ENCODE measurements around the gene MRPL48.
A peak's percentile ranks its signal among the peaks of the same experiment; 100 is the strongest.
"Not testable (repeated sequence)": the region's sequence is repeated elsewhere in the genome, so short reads cannot be mapped to it uniquely, and the experiment has no call there.

The MRPL48 gene

DNA sequence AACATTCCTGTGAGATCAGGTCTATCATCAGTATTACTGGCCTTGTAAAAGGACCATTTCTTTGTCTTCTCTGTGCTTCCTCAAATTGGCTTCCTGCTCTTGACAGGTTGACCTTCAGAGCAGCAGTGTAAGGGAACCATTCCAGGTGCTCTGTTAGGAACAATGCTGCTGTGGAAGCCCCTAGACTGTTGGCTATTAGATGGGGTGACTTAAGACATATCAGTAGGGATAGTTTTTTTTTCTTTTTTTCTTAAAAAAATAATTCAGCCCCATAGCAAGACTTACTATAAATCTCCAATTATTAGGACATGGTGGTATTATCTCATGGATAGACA, 51.4 kb downstream of the MRPL48 start:
- no peak for DNase-seq (ENCODE audit: low read depth in 3 of 3)

DNA sequence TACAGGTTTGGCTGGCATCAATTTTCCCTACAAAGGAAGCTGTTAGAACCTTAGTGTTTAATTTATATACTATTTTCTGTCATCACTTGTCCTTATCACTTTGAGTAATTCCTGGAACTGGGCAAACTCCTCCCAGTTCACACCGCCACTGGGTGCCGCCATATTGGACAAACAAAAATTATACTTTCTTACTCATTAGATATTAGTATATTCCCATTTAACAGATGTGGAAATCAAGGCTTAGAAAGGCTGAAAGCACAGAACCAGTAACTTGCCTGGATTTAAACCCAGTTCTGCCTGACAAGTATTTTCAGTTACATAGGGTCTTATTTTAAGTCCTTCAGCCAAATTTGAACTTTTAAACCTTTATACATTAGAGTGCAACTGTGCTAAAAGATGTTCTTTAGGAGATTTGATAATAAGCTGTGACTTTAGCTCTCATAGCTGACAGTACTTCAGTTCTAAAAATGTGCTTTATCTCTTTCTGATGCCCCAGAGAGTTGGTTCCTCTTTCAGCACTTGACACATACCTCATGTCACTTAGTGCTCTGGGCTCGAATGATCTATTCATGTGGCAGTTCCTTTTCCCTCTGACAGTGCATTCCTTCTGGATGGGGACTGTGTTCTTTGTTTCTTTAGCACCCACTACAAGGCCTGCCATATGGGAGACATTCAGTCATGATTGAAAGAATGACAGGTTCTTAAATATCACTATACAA, 63.5 kb downstream of the MRPL48 start:
- no peak for DNase-seq (ENCODE audit: low read depth in 3 of 3)

DNA sequence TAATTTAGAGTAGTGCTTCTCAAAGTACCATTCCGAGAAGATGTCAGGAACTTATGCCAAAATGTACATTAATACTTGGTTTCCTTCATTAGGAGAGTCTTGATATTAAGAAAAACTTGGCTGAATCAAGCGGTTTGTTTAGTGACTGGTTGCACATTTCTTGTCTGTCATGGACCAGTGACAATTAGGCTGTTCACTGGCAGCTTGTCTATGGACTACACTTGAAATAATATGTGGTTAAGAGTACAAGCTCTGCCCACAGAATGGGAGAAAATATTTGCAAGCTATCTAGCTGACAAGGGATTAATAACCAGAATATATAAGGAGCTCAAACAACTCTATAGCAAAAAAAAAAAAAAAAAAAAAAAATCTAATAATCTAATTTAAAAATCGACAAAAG, 64.4 kb downstream of the MRPL48 start:
- no peak for DNase-seq (ENCODE audit: low read depth in 3 of 3)

DNA sequence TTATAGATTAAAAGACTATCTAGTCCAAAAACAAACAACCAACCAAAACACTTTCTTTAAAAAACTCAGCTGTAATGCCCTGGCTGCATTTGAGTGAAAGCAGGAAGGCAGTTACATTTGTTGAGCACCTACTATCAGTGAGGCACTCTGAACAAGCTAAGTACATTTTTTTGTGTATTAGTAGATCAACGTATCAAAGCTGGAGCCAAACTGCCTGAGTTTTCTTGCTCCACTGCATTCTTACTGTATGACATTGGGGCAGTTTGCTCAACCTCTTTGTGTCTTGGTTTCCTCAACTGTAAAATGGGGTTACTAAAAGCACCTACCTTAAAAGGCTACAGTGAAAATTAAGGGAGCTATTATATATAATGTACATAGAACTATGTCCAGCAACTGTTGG, 67.0 kb downstream of the MRPL48 start:
- no peak for DNase-seq (ENCODE audit: low read depth in 3 of 3)

DNA sequence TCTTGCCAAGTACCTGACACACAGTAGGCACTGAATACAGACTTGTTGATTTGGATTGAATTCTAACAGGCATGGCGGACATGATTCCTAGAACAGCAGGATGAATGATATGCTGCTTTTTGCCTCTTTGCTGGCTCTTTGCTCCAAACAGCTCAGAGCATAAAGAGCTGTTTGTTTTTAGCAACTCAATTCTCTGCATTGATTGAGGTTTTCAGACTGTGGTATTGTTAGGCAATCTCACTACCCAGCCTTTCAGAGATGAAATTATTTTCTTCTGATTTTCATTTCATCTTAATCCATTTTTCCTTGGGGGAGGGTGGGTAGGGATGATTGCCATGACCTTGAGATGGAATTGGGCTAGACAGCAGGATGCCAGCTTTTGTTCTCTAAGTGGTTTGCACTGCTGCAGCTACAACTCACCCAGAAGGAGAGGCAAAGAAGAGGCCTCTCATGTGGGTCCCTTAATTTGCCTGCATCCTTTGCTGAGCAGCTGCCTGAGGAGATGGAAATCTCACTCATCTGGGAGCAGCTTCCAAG, 68.4 kb downstream of the MRPL48 start:
- DNase-seq (ENCODE audit: low read depth in 3 of 3) = no peak

DNA sequence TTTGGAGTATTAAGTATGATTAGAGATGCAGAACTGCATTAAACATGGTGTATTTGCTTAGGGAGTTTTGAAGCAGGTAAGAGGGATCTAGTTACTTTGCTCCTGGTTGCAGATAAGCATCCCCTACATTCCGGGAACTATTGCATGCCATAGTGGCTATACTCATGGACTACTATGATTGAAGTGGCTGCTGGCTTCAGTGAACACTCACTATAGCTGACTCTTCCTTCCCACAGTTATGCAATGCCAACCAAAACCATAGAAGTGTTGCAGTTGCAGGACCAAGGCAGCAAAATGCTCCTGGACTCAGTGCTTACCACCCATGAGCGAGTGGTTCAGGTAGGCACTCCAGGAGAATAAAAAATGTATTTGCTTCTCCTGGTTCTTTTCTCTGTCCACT, 72.0 kb downstream of the MRPL48 start:
- DNase-seq (ENCODE audit: low read depth in 3 of 3) = no peak

DNA sequence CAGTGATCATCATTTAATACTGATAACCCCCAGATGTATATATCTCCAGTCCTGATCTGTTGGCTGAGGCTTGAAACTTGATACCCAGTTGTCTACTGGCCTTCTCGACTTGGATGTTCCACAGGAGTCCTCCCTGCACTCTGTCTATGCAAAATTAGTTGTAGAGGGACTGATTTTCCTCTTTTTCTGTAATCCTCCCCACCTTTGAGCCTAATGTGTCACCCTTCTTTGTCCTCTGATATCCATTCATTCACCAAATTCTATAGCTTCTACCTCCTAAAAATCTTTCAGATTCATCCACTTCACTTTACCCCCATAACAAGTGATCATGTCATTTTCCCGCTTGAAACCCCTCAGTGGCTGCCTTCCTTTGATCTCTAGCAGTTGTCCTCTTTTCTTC, 72.5 kb downstream of the MRPL48 start:
- no peak for DNase-seq (ENCODE audit: low read depth in 3 of 3)

DNA sequence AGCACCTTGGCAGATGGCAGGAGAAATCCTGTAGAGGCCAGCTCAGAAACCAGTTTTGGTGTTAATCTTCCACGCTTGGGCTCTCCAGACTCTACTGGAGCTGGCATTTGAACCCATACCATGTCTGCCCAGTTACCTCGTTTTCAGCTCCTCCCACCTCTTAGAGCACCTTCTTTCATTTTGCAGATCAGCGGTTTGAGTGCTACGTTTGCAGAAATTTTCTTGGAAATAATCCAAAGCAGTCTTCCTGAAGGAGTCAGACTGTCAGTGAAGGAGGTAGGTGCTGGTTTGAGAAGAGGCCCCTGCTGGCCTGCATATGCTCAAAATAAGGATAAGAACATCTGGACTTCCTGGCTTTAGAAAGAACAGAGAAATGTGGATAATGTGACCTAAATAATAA, 75.3 kb downstream of the MRPL48 start:
- DNase-seq (ENCODE audit: low read depth in 3 of 3) = no peak

DNA sequence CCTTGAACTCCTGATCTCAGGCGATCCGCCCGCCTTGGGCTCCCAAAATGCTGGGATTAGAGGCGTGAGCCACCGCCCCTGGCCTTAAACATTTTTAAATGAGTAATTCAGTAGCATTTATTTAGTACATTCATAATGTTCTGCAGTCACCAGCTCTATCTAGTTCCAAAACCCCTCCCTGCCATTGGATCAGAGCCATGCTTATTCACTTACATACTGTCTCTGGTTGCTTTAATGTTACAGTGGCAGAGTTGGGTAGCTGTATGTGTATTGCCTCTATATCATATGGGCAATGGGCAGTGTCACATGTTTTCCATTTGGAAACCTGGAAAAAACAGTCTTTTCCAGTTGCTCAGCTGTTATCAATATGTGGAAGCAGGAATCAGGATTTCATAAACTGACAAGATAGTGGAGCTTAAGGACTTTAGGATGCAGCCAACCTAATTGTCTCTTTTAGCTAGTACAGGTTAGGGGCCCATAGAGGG, 78.5 kb downstream of the MRPL48 start:
- DNase-seq (ENCODE audit: low read depth in 3 of 3) = no peak

DNA sequence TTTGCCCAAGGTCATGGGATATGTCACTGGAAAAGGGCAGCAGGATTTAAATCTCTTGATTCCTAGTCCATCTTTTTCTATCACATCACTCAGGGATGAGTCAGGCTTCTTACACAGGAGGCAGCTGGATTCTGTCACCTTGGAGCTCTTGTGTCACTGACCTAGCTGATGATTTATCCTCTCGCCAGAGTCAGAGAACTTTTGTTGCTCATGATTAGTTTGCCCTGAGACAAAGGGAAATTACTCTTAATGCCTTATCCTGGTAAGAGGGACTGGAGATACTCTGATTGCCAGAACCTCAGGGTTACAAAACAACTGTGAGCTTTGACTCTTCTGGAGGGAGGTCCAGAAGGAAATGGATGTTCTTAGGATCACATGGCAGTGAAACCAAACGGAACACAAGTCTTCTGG, 78.9 kb downstream of the MRPL48 start:
- no peak for DNase-seq (ENCODE audit: low read depth in 3 of 3)

DNA sequence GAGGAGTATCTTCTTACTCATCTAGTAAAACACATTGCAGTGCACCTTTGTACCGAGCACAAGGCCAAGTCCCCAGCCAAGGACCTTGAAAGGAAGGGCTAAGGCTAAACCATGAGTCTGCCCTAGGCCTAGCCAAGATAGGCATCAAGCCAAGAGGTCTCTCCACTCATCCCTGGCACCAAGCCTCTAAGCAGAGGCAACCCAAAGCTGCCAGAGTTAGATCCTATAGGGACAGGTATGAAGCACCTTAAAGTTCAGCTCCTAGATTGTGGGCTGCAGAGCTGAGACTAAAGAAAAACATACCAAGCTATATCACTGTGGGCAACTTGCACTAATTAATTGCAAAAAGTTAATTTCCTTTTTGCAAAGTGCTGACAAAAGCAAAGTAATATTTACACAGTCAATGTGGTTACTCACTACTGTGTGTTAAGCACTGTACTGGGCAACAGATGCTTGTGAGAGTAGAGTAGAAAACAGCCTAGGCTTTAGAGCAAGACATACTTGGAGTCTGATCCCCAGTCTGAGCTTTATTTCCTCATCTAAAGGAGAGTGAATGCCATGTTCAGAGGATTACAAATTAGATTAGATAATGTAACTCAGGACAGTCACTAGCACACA, 81.8 kb downstream of the MRPL48 start:
- no peak for DNase-seq (ENCODE audit: low read depth in 3 of 3)

DNA sequence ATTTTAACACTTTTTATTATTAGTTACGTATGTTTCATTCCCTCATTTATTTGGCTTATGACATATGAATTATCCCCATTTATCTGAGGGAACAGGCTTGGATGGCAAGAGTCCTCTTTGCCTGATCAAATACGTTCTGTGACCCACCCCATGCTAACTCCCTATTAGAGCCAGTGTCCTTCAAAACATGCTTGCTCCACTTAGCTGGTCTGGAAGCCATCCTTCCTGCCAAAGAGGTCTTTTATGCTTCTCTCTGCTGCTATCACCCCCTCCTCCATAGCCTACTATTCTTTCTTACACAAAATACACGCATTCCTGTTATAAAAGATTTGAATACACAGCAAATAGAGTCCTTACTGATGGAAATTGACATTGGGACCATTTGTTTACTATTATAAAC, 82.6 kb downstream of the MRPL48 start:
- DNase-seq (ENCODE audit: low read depth in 3 of 3) = no peak

DNA sequence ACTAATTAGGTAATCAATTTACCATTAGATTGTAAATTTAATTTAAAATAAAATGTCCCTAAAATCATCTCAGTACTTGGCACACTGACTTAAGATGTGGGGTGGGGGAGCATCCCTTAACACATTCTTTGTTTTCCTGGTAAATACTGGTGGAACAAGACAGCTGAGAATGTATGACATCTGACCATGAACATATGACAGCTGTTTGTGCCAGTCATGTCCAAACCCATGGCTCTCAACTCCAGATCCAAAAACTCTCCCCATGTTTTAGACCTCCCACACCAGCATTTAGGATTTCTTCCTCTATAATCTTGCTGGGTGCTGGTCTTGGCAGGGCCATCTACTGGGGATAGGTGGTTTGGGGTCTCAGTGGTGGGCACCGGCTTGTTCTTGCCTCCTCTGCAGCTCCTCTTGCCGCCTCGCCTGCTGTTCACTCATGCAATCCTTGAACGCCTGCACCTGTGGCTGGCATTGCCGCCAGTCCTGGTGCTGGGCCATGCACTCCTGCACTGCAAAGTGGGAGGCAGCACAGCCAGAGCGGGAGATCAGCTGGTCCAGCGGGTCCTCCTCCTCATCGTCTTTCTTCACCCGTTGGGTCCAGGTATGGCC, 85.2 kb downstream of the MRPL48 start:
- DNase-seq (ENCODE audit: low read depth in 3 of 3) = no peak

DNA sequence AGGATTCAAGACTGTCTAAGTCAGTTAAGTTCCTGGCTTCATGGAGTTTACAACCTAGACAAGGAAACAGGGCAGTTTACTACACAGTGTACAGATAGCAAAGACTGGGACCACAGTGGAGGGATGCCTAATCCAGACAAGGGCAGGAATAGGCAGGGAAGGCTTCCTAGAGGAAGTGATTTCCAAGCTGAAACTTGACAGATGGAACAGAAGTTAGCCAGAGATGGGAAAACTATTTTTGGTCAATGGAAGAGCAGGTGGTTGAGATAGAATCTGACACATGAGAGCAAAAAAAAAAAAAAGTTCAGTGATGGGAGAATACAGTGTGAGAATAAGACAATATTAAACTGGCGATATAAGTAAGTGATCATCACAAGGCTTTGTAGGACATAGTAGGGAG, 87.7 kb downstream of the MRPL48 start:
- no peak for DNase-seq (ENCODE audit: low read depth in 3 of 3)

DNA sequence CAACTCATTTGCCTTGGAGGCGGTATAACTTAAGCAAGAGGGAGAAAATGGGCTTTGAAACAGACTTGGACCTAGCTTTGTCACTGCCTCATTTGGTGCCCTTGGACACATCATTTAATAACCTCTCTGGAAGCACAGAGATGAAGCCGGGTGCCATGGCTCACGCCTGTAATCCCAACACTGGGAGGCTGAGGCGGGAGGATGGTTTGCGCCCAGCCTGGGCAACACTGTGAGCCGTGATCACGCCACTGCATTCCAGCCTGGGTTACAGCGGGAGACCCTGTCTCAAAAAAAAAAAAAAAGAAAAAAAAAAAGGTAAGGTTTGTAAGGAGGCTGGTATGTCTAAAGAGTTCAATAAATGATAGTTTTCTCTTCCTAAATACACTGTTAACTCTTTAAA, 88.2 kb downstream of the MRPL48 start:
- no peak for DNase-seq (ENCODE audit: low read depth in 3 of 3)

DNA sequence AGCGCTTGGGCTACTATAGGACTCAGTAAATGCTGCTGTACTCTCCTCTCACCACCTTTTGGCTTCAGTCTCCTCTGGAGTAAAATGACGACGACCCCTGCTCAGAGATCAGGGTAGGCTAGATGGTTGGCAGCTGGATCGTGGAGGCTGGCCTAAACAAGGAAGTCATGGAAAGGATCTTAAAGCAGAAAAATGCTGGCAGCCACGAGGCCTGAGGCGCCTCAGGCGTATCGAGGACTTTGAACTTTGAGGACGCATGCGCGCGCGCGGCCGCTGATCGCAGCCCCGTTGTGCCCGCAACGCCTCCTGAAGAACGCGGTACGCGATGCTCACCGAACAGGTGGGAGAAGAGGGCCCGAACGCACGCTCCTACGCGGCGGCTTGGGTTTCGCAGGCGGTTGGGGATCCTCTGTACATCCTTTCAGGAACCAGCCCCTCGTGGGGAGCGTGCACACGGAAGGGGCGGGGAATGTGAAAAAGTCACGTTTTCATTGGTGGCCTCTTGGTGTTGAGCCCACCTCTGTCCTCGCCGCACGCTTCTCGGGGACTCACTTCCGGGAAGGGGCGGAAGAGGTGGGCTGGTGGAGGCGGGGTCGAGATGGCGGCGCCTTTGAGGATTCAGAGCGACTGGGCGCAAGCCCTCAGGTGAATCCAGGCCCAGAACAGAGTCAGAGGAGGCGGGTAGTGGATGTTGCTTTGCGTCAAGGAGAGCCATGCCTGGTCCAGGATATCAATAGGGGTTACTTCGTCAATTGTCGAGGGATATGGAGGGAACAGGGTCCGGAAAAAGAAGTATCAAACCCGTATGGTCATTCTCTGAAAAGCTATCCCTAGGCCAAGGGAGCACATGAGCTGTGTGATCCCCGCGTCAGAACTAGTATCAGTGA, 89.0 kb downstream of the MRPL48 start, which contains the start of the genes COA4 and PAAF1:
Gene COA4, minus strand, starts transcription at position 423 of the 887 bp plus-strand sequence. CDS start 3,468 bp downstream, outside the sequence.
Gene PAAF1, plus strand, starts transcription at position 576 of the 887 bp plus-strand sequence. Its CDS starts 23 bp downstream, at position 599.
- DNase-seq (ENCODE audit: low read depth in 3 of 3) = peak; percentile 84 to 93 (median 92)

DNA sequence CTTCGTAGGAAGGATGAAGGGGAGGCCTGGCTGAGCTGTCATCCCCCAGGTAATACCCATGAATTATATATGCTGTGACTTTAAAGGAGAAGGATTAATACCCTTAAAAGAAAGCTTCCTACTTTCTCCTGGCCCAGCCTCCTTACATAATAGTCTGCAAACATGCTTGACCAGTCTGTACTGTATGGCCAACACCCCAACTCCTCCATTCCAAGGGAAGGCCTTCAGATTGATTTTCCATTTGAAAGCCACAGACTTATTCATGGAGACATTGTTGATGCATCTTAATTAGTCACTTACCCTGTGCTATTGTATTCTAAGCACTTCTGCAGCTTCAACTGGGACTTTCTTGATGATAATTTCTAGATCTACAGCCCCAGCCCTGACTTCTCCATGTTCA, 91.1 kb downstream of the MRPL48 start:
- no peak for DNase-seq (ENCODE audit: low read depth in 3 of 3)

DNA sequence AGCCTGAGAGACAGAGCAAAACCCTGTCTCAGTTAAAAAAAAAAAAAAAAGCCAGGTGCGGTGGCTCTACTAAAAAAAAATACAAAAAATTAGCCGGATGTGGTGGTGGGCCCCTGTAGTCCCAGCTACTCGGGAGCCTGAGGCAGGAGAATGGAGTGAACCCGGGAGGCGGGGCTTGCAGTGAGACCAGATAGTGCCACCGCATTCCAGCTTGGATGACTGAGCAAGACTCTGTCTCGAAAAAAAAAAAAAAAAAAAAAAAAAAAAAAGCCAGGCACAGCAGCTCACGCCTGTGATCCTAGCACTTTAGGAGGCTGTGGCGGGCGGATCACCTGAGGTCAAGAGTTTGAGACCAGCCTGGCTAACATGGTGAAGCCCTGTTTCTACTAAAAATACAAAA, 92.8 kb downstream of the MRPL48 start:
- DNase-seq (ENCODE audit: low read depth in 3 of 3) = not testable (repeated sequence)

DNA sequence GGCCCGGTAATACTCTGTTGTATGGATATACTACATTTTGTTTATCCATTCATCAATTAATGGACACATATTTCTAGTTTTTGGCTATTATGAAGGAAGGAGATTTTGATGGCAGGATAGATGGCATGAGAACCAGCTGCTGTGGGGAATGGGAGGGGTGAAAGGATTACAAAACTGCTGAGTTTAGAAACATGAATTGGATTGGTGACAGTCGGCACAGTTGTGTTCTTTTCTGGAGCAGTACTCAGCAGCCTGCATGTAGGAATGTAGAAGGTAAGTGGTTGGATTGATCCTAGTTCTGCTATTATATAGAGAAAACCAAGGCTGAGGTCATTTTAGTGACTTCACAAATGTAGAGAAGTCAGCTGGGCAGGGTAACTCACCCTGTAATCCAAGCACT, 96.2 kb downstream of the MRPL48 start:
- DNase-seq (ENCODE audit: low read depth in 3 of 3) = no peak

DNA sequence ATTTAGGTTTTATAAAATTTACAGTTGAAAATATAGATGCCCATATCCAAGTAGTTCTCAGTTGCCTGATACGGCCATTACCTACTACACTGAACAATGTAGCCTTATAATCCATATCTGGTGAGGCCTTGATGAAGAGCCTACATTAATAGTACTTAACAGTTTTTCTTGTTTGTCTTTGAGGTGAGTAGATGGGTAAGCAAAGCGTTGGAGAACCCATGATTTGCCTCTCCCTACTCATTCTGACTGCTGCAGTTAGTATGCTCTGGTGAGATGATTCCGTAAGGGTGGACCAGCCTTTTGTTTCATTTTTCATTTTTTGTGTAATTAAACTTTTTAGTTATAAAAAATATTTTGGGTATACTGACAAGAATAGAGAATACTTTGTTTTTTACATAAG, 100.6 kb downstream of the MRPL48 start:
- no peak for DNase-seq (ENCODE audit: low read depth in 3 of 3)

DNA sequence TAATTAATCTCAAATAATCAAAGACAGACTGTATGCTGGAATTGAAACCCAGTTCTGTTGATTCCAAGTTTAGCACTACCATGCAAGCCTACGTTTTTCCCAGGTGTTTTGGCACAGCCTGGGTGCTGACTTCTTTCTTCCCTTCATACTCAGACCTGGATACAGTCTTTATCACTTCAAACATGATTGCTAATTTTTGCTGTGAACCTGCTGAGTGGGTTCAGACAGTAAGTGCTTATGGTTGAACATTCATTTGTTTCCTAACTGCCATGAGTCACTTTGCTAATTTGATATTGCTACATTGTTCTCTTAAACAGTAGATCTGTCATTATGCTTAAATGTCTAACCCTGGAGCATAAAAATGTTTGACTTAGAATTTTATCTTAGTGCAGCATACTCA, 101.3 kb downstream of the MRPL48 start:
- DNase-seq (ENCODE audit: low read depth in 3 of 3) = no peak

DNA sequence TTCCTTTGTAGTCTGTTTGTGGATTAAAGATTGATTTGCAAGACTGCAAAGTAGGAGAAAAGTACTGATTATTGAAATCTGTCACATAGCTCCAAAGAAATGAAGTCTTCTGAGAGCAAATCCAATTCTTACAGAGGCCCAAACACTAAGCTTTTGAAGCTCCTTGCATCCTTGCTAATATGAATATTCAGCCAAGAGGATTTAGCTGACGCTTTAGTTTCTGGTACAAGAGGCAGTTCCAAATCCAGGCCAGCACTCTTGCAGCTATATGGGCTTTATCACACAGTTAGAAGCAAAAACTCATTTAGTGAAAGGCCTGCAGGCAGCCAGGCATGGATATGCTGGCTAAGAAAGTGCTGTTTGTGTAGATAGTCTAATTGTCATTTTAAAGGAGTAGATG, 101.9 kb downstream of the MRPL48 start:
- no peak for DNase-seq (ENCODE audit: low read depth in 3 of 3)
